ENCODE measurements around the gene PDXP. TPM values are rescaled to one million over a fixed set of nuclear protein-coding genes. Genes with fewer than 3 reads are reported as not detected.

PDXP gene
- total RNA-seq, 1 donor from 2014 or later = 22.4 TPM

DNA sequence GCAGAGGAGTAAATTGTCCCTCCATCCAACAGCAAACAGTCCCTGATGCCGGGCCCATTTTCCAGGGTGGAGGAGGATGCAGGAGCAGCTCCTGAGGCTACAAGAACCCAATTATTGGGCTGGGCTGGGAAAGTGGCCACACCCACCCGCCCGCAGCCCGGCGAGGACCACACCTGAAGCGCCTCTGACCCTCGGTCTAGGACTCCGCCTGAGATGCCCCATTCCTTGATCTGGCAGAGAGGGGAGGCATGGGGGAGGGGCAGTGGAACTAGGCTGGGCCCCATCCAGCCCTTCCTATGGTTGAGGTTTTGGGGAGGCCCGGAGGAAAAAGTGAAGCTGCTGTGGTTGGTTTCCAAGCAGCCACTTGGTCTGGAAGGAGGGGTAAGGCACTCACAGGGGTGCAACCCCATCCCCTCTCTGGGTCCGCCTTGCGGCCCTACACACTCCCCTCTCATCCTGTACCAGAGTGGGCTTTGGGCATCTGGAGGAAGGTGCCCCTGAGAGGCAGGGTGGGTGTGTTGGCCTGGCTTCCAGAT lies 14.5 kb downstream of the PDXP start:
- Histone ChIP-seq H2AFZ (ENCODE audit: low read depth, low read length) (no peak overlapping the region), H3K79me2 (ENCODE audit: insufficient read depth, low read length) (peaks cover 23% of the 10 kb centered on the region), H3K27ac (ENCODE audit: low read depth, low read length) (no peak overlapping the region), H3K27me3 (ENCODE audit: insufficient read depth, low read length) (no peaks in the 10 kb centered on the region), H3K36me3 (ENCODE audit: insufficient read depth, low read length) (peaks cover under 1% of the 10 kb centered on the region), H3K4me2 (ENCODE audit: low read length) (no peak overlapping the region), H3K4me1 (ENCODE audit: insufficient read depth, low read length) (peaks cover 9% of the 10 kb centered on the region), H4K20me1 (ENCODE audit: insufficient read depth, low read length) (peaks cover 20% of the 10 kb centered on the region), H3K9ac (ENCODE audit: low read length) (no peak overlapping the region), H3K9me3 (ENCODE audit: insufficient read depth, low read depth, low read length) (no peaks in the 10 kb centered on the region), H3K4me3 (ENCODE audit: insufficient read depth, low read depth, low read length) (no peak overlapping the region)
- no peak for FAIRE-seq
- peaks cover 11% of the 10 kb centered on the region for H3K4me1 Mint-ChIP-seq (ENCODE audit: low read depth, unreplicated experiment)
- H3K4me3 Mint-ChIP-seq (ENCODE audit: unreplicated experiment) = no peak overlapping the region
- H3K36me3 Mint-ChIP-seq (ENCODE audit: low read depth, unreplicated experiment) = no peaks in the 10 kb centered on the region
- TF ChIP-seq, protein P1, sequence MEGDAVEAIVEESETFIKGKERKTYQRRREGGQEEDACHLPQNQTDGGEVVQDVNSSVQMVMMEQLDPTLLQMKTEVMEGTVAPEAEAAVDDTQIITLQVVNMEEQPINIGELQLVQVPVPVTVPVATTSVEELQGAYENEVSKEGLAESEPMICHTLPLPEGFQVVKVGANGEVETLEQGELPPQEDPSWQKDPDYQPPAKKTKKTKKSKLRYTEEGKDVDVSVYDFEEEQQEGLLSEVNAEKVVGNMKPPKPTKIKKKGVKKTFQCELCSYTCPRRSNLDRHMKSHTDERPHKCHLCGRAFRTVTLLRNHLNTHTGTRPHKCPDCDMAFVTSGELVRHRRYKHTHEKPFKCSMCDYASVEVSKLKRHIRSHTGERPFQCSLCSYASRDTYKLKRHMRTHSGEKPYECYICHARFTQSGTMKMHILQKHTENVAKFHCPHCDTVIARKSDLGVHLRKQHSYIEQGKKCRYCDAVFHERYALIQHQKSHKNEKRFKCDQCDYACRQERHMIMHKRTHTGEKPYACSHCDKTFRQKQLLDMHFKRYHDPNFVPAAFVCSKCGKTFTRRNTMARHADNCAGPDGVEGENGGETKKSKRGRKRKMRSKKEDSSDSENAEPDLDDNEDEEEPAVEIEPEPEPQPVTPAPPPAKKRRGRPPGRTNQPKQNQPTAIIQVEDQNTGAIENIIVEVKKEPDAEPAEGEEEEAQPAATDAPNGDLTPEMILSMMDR (IDR thresholded peaks at IDR 0.05; ENCODE audit: insufficient read depth, low read depth, low read length) = no peak
- no peak for TF ChIP-seq EZH2 (IDR thresholded peaks at IDR 0.05; ENCODE audit: insufficient read depth, low read length)
- no peaks in the 10 kb centered on the region for H3K9me3 Mint-ChIP-seq (ENCODE audit: unreplicated experiment)
- H3K27me3 Mint-ChIP-seq (ENCODE audit: low read depth, unreplicated experiment) = no peaks in the 10 kb centered on the region
- no peak for DNase-seq (ENCODE audit: low read depth)
- no peak overlapping the region for H3K27ac Mint-ChIP-seq (ENCODE audit: unreplicated experiment)

DNA sequence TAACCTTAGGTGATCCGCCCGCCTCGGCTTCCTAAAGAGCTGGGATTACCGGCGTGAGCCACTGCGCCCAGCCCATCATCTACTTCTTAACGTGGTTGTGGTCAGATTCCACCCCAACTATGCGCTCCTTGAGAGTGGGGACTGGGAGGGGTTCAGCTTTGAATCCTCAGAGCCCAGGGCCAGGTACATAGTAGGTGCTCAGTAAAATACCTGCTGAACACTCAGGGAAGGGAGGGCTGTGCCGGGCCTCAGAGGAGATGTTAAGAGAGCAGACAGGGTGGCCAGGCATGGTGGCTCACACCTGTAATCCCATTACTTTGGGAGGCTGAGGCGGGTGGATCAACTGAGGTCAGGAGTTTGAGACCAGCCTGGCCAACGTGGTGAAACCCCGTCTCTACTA lies 15.7 kb downstream of the PDXP start:
- H3K9me3 ChIP-seq (ENCODE audit: insufficient read depth, low read depth, low read length) = no peaks in the 10 kb centered on the region
- no peaks in the 10 kb centered on the region for H3K27me3 ChIP-seq (ENCODE audit: insufficient read depth, low read length)
- TF ChIP-seq EZH2 (IDR thresholded peaks at IDR 0.05; ENCODE audit: insufficient read depth, low read length) = no peak
- TF ChIP-seq, protein P1 (IDR thresholded peaks at IDR 0.05; ENCODE audit: insufficient read depth, low read depth, low read length) = no peak
- H3K4me3 Mint-ChIP-seq (ENCODE audit: unreplicated experiment) = no peak overlapping the region
- H3K4me1 ChIP-seq (ENCODE audit: insufficient read depth, low read length) = peaks cover 15% of the 10 kb centered on the region
- no peak overlapping the region for H3K27ac Mint-ChIP-seq (ENCODE audit: unreplicated experiment)
- FAIRE-seq (no peak), DNase-seq (ENCODE audit: low read depth) (no peak)
- H3K9me3 Mint-ChIP-seq (ENCODE audit: unreplicated experiment) = no peaks in the 10 kb centered on the region
- no peak overlapping the region for H2AFZ ChIP-seq (ENCODE audit: low read depth, low read length)
- H3K4me2 ChIP-seq (ENCODE audit: low read length) = peak overlapping the region; percentile 30
- no peak overlapping the region for H3K27ac ChIP-seq (ENCODE audit: low read depth, low read length)
- no peak overlapping the region for H3K4me3 ChIP-seq (ENCODE audit: insufficient read depth, low read depth, low read length)
- peaks cover 32% of the 10 kb centered on the region for H4K20me1 ChIP-seq (ENCODE audit: insufficient read depth, low read length)
- peaks cover 7% of the 10 kb centered on the region for H3K36me3 ChIP-seq (ENCODE audit: insufficient read depth, low read length)
- H3K79me2 ChIP-seq (ENCODE audit: insufficient read depth, low read length) = peaks cover 28% of the 10 kb centered on the region
- peak overlapping the region; percentile 38 for H3K9ac ChIP-seq (ENCODE audit: low read length)
- H3K4me1 Mint-ChIP-seq (ENCODE audit: low read depth, unreplicated experiment) = peaks cover 12% of the 10 kb centered on the region
- no peaks in the 10 kb centered on the region for H3K27me3 Mint-ChIP-seq (ENCODE audit: low read depth, unreplicated experiment)
- no peaks in the 10 kb centered on the region for H3K36me3 Mint-ChIP-seq (ENCODE audit: low read depth, unreplicated experiment)
